ENCODE results near the gene GDAP2.

DNA sequence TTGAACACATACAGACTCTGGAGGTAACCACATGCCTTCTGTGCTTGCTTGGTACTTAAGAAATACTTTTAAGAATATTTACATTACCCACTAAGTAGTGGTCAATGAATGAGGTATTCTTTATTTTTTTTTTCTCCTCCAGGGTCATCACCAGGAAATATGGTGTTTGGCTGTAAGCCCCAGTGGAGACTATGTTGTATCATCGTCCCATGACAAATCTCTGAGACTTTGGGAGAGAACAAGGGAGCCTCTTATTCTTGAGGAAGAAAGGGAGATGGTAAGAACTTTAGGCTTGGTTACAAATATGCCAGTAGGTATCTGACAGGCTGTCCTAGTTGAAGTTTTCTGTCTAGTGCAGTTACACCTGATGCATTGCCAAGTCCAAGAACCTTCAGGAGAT lies 23.0 kb upstream of the GDAP2 start:
- TF ChIP-seq, protein P1, sequence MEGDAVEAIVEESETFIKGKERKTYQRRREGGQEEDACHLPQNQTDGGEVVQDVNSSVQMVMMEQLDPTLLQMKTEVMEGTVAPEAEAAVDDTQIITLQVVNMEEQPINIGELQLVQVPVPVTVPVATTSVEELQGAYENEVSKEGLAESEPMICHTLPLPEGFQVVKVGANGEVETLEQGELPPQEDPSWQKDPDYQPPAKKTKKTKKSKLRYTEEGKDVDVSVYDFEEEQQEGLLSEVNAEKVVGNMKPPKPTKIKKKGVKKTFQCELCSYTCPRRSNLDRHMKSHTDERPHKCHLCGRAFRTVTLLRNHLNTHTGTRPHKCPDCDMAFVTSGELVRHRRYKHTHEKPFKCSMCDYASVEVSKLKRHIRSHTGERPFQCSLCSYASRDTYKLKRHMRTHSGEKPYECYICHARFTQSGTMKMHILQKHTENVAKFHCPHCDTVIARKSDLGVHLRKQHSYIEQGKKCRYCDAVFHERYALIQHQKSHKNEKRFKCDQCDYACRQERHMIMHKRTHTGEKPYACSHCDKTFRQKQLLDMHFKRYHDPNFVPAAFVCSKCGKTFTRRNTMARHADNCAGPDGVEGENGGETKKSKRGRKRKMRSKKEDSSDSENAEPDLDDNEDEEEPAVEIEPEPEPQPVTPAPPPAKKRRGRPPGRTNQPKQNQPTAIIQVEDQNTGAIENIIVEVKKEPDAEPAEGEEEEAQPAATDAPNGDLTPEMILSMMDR (IDR thresholded peaks at IDR 0.05), result no peak
- TF ChIP-seq POLR2A (IDR thresholded peaks at IDR 0.05) (no peak), POLR2AphosphoS5 (IDR thresholded peaks at IDR 0.05) (no peak), EP300 (IDR thresholded peaks at IDR 0.05) (no peak)

Measured in sigmoid colon (tissue), 4 donors.